ENCODE measurements around the gene GNMT. TPM values are rescaled to one million over a fixed set of nuclear protein-coding genes. Genes with fewer than 3 reads are reported as not detected.

GNMT gene
- total RNA-seq = under 1 TPM in 2 of 3 donors, not detected in 1; 0.75 to 0.76 TPM
- long read RNA-seq, donor 1 = 0 reads
- long read RNA-seq, donor 2 = 0 reads

DNA sequence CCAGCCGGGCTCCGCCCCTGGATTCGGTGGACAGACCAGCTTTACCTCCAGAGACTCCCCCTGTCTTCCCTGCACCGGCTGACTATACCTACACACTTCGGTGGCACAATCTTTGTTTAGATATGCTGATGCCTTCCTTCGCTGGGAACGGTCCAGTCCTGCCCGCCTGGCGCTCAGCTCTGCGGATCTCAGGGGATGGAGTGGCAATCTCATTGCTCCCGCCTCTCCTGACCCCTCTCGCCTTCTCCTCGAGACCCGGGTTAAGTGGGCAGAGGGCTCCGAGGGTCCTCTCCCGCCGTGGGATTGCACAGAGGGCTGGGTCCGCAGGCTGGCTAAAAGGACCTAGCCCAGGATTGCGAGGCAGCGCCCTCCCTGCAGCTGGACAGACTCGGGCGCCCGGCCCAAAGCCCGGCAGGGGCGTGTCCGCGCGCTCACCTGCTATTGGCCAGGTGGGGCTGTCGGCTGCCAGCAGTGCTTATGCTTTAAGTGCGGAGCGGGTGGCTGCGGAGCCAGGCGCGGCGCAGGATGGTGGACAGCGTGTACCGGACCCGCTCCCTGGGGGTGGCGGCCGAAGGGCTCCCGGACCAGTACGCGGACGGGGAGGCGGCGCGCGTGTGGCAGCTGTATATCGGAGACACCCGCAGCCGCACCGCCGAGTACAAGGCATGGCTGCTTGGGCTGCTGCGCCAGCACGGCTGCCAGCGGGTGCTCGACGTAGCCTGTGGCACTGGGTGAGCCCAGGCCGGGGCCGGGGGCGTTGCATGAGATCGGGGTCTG lies at the start of gene GNMT:
Gene GNMT, plus strand, starts transcription at position 512 of the 777 bp plus-strand sequence. Its CDS starts 14 bp downstream, at position 526.
- intact Hi-C loops (cut with DNase I, micrococcal nuclease) = no loop called here
- TF ChIP-seq, protein P1, sequence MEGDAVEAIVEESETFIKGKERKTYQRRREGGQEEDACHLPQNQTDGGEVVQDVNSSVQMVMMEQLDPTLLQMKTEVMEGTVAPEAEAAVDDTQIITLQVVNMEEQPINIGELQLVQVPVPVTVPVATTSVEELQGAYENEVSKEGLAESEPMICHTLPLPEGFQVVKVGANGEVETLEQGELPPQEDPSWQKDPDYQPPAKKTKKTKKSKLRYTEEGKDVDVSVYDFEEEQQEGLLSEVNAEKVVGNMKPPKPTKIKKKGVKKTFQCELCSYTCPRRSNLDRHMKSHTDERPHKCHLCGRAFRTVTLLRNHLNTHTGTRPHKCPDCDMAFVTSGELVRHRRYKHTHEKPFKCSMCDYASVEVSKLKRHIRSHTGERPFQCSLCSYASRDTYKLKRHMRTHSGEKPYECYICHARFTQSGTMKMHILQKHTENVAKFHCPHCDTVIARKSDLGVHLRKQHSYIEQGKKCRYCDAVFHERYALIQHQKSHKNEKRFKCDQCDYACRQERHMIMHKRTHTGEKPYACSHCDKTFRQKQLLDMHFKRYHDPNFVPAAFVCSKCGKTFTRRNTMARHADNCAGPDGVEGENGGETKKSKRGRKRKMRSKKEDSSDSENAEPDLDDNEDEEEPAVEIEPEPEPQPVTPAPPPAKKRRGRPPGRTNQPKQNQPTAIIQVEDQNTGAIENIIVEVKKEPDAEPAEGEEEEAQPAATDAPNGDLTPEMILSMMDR (IDR thresholded peaks at IDR 0.05) = no peak
- ATAC-seq = peak; percentile 97
- DNase-seq = peak; percentile 80 to 85 (median 84)
- H3K4me1 ChIP-seq (ENCODE audit: low read depth) = peaks cover 5% of the 10 kb centered on the region
- no peaks in the 10 kb centered on the region for H3K36me3 ChIP-seq (ENCODE audit: low read depth)
- H3K4me3 ChIP-seq = no peak within 1 kb of the TSS
- H3K9me3 ChIP-seq = no peaks in the 10 kb centered on the region

GRCh38 chr6:42911171-42912021 lies 49.2 kb upstream of the GNMT start:
- H3K4me3 ChIP-seq = no peak overlapping the region
- no peak for DNase-seq
- ATAC-seq = no peak
- intact Hi-C loops (cut with DNase I, micrococcal nuclease) = no loop called here
- no peaks in the 10 kb centered on the region for H3K9me3 ChIP-seq
- no peaks in the 10 kb centered on the region for H3K36me3 ChIP-seq (ENCODE audit: low read depth)
- H3K4me1 ChIP-seq (ENCODE audit: low read depth) = peaks cover 5% of the 10 kb centered on the region
- TF ChIP-seq, protein P1 (IDR thresholded peaks at IDR 0.05) = no peak

- TF ChIP-seq, protein P1 (IDR thresholded peaks at IDR 0.05) = no peak
- ATAC-seq (no peak), DNase-seq (no peak)
- Histone ChIP-seq H3K36me3 (ENCODE audit: low read depth) (no peaks in the 10 kb centered on the region), H3K4me1 (ENCODE audit: low read depth) (peaks cover 5% of the 10 kb centered on the region), H3K4me3 (no peak overlapping the region), H3K9me3 (no peaks in the 10 kb centered on the region)
- intact Hi-C loops (cut with DNase I, micrococcal nuclease) = no loop called here
Observed at GRCh38 chr6:42914546-42914945, 46.0 kb upstream of the GNMT start.

GRCh38 chr6:42915732-42916131 lies 44.8 kb upstream of the GNMT start, which contains the start of gene PTCRA:
TSS of gene PTCRA (plus strand) at chr6:42916053. CDS start at chr6:42916070, 17 bp downstream.
- Histone ChIP-seq H3K9me3 (no peaks in the 10 kb centered on the region), H3K4me1 (ENCODE audit: low read depth) (peaks cover 5% of the 10 kb centered on the region), H3K4me3 (no peak within 1 kb of the TSS), H3K36me3 (ENCODE audit: low read depth) (no peaks in the 10 kb centered on the region)
- DNase-seq (peak in 1 of 3 donors; percentile 22), ATAC-seq (no peak)
- intact Hi-C loops (cut with DNase I, micrococcal nuclease) = no loop called here
- TF ChIP-seq, protein P1 (IDR thresholded peaks at IDR 0.05) = no peak

- Histone ChIP-seq H3K4me1 (ENCODE audit: low read depth) (peaks cover 5% of the 10 kb centered on the region), H3K9me3 (no peaks in the 10 kb centered on the region), H3K36me3 (ENCODE audit: low read depth) (no peaks in the 10 kb centered on the region), H3K4me3 (no peak overlapping the region)
- TF ChIP-seq, protein P1 (IDR thresholded peaks at IDR 0.05) = no peak
- intact Hi-C loops (cut with DNase I, micrococcal nuclease) = no loop called here
- DNase-seq (no peak), ATAC-seq (no peak)
Observed at GRCh38 chr6:42916288-42916687, 44.3 kb upstream of the GNMT start.

All from mucosa of descending colon (tissue), 3 donors.